GM18511 (cell line): ENCODE data around the gene LAMC1.

Experiments
- ATAC-seq: cut with Tn5 transposase; IDR thresholded peaks from one replicate; pipeline ENCODE4 v1.9.1; 2021; ENCODE audit warnings: mild to moderate bottlenecking, moderate library complexity; ENCODE audit not compliant: unreplicated experiment

Gene LAMC1

GRCh38 chr1:183180634-183181056 is 157.4 kb downstream of the LAMC1 start:
- ATAC-seq, result peak; percentile 80

- no peak for ATAC-seq
Measured at GRCh38 chr1:183185941-183186490, 162.8 kb downstream of the LAMC1 start, which contains the start of gene LAMC2. Gene LAMC2, plus strand, starts transcription at chr1:183186264. Its CDS starts 89 bp downstream, at chr1:183186353.

GRCh38 chr1:183186841-183187240 is 163.6 kb downstream of the LAMC1 start:
- no peak for ATAC-seq

GRCh38 chr1:183188240-183188639 is 165.0 kb downstream of the LAMC1 start:
- ATAC-seq, result no peak

GRCh38 chr1:183191833-183192232 is 168.6 kb downstream of the LAMC1 start:
- ATAC-seq, result no peak

GRCh38 chr1:183193963-183194525 is 170.8 kb downstream of the LAMC1 start:
- no peak for ATAC-seq

- ATAC-seq, result peak; percentile 99
Measured at GRCh38 chr1:183194527-183195141, 171.4 kb downstream of the LAMC1 start.

- ATAC-seq, result peak; percentile 64
Measured at GRCh38 chr1:183195142-183195574, 171.9 kb downstream of the LAMC1 start.
